Testis (tissue), 3 donors: ENCODE data around the gene C1QB. TPM values are rescaled to one million over a fixed set of nuclear protein-coding genes. Genes with fewer than 3 reads are reported as not detected.
A peak's percentile ranks its signal among the peaks of the same experiment; 100 is the strongest.

Experiments
- DNase-seq: peaks from one replicate; pipeline ENCODE4 v3.0.0-alpha.2; 2019
- H3K27ac ChIP-seq, 2 donors: fragments of 200-600 bp; sonication (generic); one replicate each; pipeline ENCODE4 v1.5.1; 2019
- H3K27me3 ChIP-seq: fragments of 200-600 bp; sonication (generic); one replicate; pipeline ENCODE4 v1.5.1; 2019
- H3K36me3 ChIP-seq: fragments of 200-600 bp; sonication (generic); one replicate; pipeline ENCODE4 v1.5.1; 2017; ENCODE audit warnings: low read depth; ENCODE audit errors: missing control alignments
- H3K4me1 ChIP-seq: fragments of 200-600 bp; sonication (generic); one replicate; pipeline ENCODE4 v1.5.1; 2019
- H3K4me3 ChIP-seq, 2 donors: fragments of 200-600 bp; sonication (generic); one replicate each; pipeline ENCODE4 v1.5.1; 2017 to 2019
- H3K9me3 ChIP-seq: fragments of 200-600 bp; sonication (generic); one replicate; pipeline ENCODE4 v1.5.1; 2017
- CTCF ChIP-seq, 3 experiments: fragments of 450-650 bp in 2 of 3; fragments of 200-600 bp in 1 of 3; sonication (generic) in 1 of 3; IDR thresholded peaks; one replicate each; pipeline ENCODE4 v1.5.1; 2016 to 2019; ENCODE audit warnings: antibody characterized with exemption in 3 of 3, mild to moderate bottlenecking in 2 of 3, moderate library complexity in 1 of 3
- POLR2A ChIP-seq: fragments of 450-650 bp; IDR thresholded peaks from one replicate; pipeline ENCODE4 v1.6.1; 2017; ENCODE audit warnings: antibody characterized with exemption, mild to moderate bottlenecking, moderate library complexity
- WGBS, 2 donors: methylation state at CpG; one replicate each; pipeline ENCODE4 v1.1.5; 2018; 5-methylcytosine and 5-hydroxymethylcytosine counted together
- intact Hi-C: fragments of 100-400 bp; cut with DNase I; formaldehyde crosslinking; loops from one replicate; pipeline ENCODE4 v1.15.1; 2023; ENCODE audit warnings: low total_unique reads
- polyA plus RNA-seq: library from polyadenylated mRNA; stranded (reverse); fragments of 350-450 nt; fragmentation: Illumina TruSeq; extraction: RNeasy Lipid Tissue Mini Kit (QIAGEN cat#74804); gene quantifications from one replicate; pipeline ENCODE4 v1.2.3, GENCODE V29; 2014; ENCODE audit warnings: low read depth, low replicate concordance; ENCODE audit not compliant: insufficient read depth
- total RNA-seq, 2 donors: library from RNA; depleted of rRNA; stranded (reverse); fragments of >200 nt; gene quantifications; one replicate each; pipeline ENCODE4 v1.2.3, GENCODE V29; 2016

C1QB gene
- total and polyA plus RNA-seq, 3 donors from 2014 or later = 16.8 to 155 (median 66.0) TPM

- no peak overlapping the region for H3K27ac ChIP-seq
- TF ChIP-seq CTCF (IDR thresholded peaks at IDR 0.05) = no peak
- no peak for TF ChIP-seq POLR2A
- 78% methylated on average over 5 of the region's 5 CpGs for WGBS, 2 donors
- intact Hi-C loops = no loop called here
- no peaks in the 10 kb centered on the region for H3K36me3 ChIP-seq
- H3K4me1 ChIP-seq = no peaks in the 10 kb centered on the region
- no peak for DNase-seq
- no peaks in the 10 kb centered on the region for H3K27me3 ChIP-seq
- H3K9me3 ChIP-seq = no peaks in the 10 kb centered on the region
- no peak overlapping the region for H3K4me3 ChIP-seq
These were observed 1.7 kb downstream of the C1QB start for GRCh38 chr1:22654692-22655091.

GRCh38 chr1:22658385-22659163 lies 5.5 kb downstream of the C1QB start:
- no peaks in the 10 kb centered on the region for H3K36me3 ChIP-seq
- no peaks in the 10 kb centered on the region for H3K27me3 ChIP-seq
- no peaks in the 10 kb centered on the region for H3K4me1 ChIP-seq
- H3K4me3 ChIP-seq = no peak overlapping the region
- TF ChIP-seq POLR2A (no peak), CTCF (IDR thresholded peaks at IDR 0.05) (no peak)
- no peak overlapping the region for H3K27ac ChIP-seq
- intact Hi-C loops = no loop called here
- WGBS, 2 donors = 82 to 89% methylated on average over 3 of the region's 3 CpGs
- no peak for DNase-seq
- no peaks in the 10 kb centered on the region for H3K9me3 ChIP-seq

GRCh38 chr1:22660716-22661241 lies 7.7 kb downstream of the C1QB start:
- 94 to 95% methylated on average over 19 of the region's 19 CpGs for WGBS, 2 donors
- no peak overlapping the region for H3K4me3 ChIP-seq

GRCh38 chr1:22661880-22662279 lies 8.8 kb downstream of the C1QB start:
- WGBS, 2 donors = 78 to 96% methylated on average over 2 of the region's 2 CpGs
- Histone ChIP-seq H3K27me3 (no peaks in the 10 kb centered on the region), H3K9me3 (no peaks in the 10 kb centered on the region), H3K36me3 (no peaks in the 10 kb centered on the region), H3K4me3 (no peak overlapping the region), H3K27ac (no peak overlapping the region), H3K4me1 (no peaks in the 10 kb centered on the region)
- no peak for DNase-seq
- no peak for TF ChIP-seq CTCF (IDR thresholded peaks at IDR 0.05)
- TF ChIP-seq POLR2A = no peak
- intact Hi-C loops = no loop called here

More at GRCh38 chr1:22660716-22661241, 7.7 kb downstream of the C1QB start:
- H3K9me3 ChIP-seq = no peaks in the 10 kb centered on the region
- intact Hi-C loops = no loop called here
- no peaks in the 10 kb centered on the region for H3K4me1 ChIP-seq
- H3K27ac ChIP-seq = no peak overlapping the region
- no peaks in the 10 kb centered on the region for H3K36me3 ChIP-seq
- no peaks in the 10 kb centered on the region for H3K27me3 ChIP-seq
- no peak for DNase-seq
- TF ChIP-seq CTCF (IDR thresholded peaks at IDR 0.05) (no peak), POLR2A (no peak)

GRCh38 chr1:22662318-22662717 lies 9.3 kb downstream of the C1QB start:
- no peaks in the 10 kb centered on the region for H3K27me3 ChIP-seq
- intact Hi-C loops = no loop called here
- H3K27ac ChIP-seq = no peak overlapping the region
- TF ChIP-seq CTCF (IDR thresholded peaks at IDR 0.05) (no peak), POLR2A (no peak)
- WGBS, 2 donors = 77 to 93% methylated on average over 4 to 5 of the region's 5 CpGs
- H3K4me3 ChIP-seq = no peak overlapping the region
- peak; percentile 50 for DNase-seq
- H3K4me1 ChIP-seq = no peaks in the 10 kb centered on the region
- H3K9me3 ChIP-seq = no peaks in the 10 kb centered on the region
- no peaks in the 10 kb centered on the region for H3K36me3 ChIP-seq
